DOHH2 (cell line): ENCODE results near the gene APOBEC2.

Experiments
- H3F3A ChIP-seq: fragments of 200-600 bp; sonication (generic), shearing (Covaris generic); 2 replicates; pipeline ENCODE4 v1.6.0; 2016; ENCODE audit warnings: antibody characterized with exemption, mild to moderate bottlenecking; ENCODE audit not compliant: control insufficient read depth, insufficient read depth
- H3K27ac ChIP-seq: fragments of 200-600 bp; sonication (generic); 2 replicates; pipeline ENCODE4 v1.5.1; 2014; ENCODE audit warnings: low read depth, mild to moderate bottlenecking, low read length, moderate library complexity
- H3K27me3 ChIP-seq: fragments of 200-600 bp; sonication (generic); 2 replicates; pipeline ENCODE4 v1.6.1; 2014; ENCODE audit warnings: mild to moderate bottlenecking, low read length, mixed read lengths; ENCODE audit not compliant: control insufficient read depth
- H3K36me3 ChIP-seq: fragments of 200-600 bp; sonication (generic); 2 replicates; pipeline ENCODE4 v1.6.1; 2014; ENCODE audit warnings: mild to moderate bottlenecking, low read length, moderate library complexity, mixed read lengths; ENCODE audit not compliant: control insufficient read depth
- H3K4me1 ChIP-seq: fragments of 200-600 bp; sonication (generic); 2 replicates; pipeline ENCODE4 v1.6.1; 2014; ENCODE audit warnings: mild to moderate bottlenecking, low read length, mixed read lengths; ENCODE audit not compliant: control insufficient read depth
- H3K4me2 ChIP-seq: fragments of 200-600 bp; sonication (generic); 2 replicates; pipeline ENCODE4 v1.6.0; 2014; ENCODE audit warnings: mild to moderate bottlenecking, low read length, moderate library complexity
- H3K4me3 ChIP-seq: fragments of 200-600 bp; sonication (generic); 2 replicates; pipeline ENCODE4 v1.5.1; 2014; ENCODE audit warnings: mild to moderate bottlenecking, low read length, mixed read lengths
- H3K79me2 ChIP-seq: fragments of 200-600 bp; sonication (generic); 2 replicates; pipeline ENCODE4 v1.6.1; 2014; ENCODE audit warnings: mild to moderate bottlenecking, low read length, mixed read lengths; ENCODE audit not compliant: control insufficient read depth
- H3K9me2 ChIP-seq: fragments of 200-600 bp; sonication (generic); replicated peaks from 2 replicates; pipeline ENCODE4 v1.6.1; 2014; ENCODE audit warnings: mild to moderate bottlenecking, low read length, mixed read lengths; ENCODE audit not compliant: control insufficient read depth
- H3K9me3 ChIP-seq: fragments of 200-600 bp; sonication (generic); 2 replicates; pipeline ENCODE4 v1.6.1; 2014; ENCODE audit warnings: antibody characterized with exemption, low read length, mixed read lengths; ENCODE audit not compliant: control insufficient read depth, insufficient read depth
- H4K20me1 ChIP-seq: fragments of 200-600 bp; sonication (generic); 2 replicates; pipeline ENCODE4 v1.6.0; 2014; ENCODE audit warnings: low read depth, mild to moderate bottlenecking, antibody characterized with exemption, low read length, moderate library complexity; ENCODE audit not compliant: control insufficient read depth, insufficient read depth
- EZH2phosphoT487 ChIP-seq: fragments of 200-600 bp; sonication (generic); IDR thresholded peaks from 2 replicates; pipeline ENCODE4 v1.6.1; 2017; ENCODE audit warnings: borderline replicate concordance, mild to moderate bottlenecking, antibody characterized with exemption, low read length, moderate library complexity, mixed read lengths
- TF ChIP-seq, protein P1 (sequence below): fragments of 200-600 bp; sonication (generic); IDR thresholded peaks from one replicate; pipeline ENCODE4 v1.5.1; 2014; ENCODE audit warnings: antibody characterized with exemption, mild to moderate bottlenecking, low read depth, low read length; ENCODE audit not compliant: poor library complexity, severe bottlenecking

APOBEC2 gene

GRCh38 chr6:41073968-41074691 lies 21.1 kb downstream of the APOBEC2 start:
- Histone ChIP-seq H4K20me1 (peaks cover 8% of the 10 kb centered on the region), H3K4me2 (peak overlapping the region; percentile 99), H3K4me1 (peaks cover 52% of the 10 kb centered on the region), H3K27ac (peak overlapping the region; percentile 94), H3K27me3 (no peaks in the 10 kb centered on the region), H3K9me2 (no peaks in the 10 kb centered on the region), H3K9me3 (no peaks in the 10 kb centered on the region), H3K4me3 (peak overlapping the region; percentile 93), H3K36me3 (peaks cover 72% of the 10 kb centered on the region), H3K79me2 (peaks cover 73% of the 10 kb centered on the region), H3F3A (peaks cover 11% of the 10 kb centered on the region)
- TF ChIP-seq EZH2phosphoT487: no peak
- TF ChIP-seq, protein P1, sequence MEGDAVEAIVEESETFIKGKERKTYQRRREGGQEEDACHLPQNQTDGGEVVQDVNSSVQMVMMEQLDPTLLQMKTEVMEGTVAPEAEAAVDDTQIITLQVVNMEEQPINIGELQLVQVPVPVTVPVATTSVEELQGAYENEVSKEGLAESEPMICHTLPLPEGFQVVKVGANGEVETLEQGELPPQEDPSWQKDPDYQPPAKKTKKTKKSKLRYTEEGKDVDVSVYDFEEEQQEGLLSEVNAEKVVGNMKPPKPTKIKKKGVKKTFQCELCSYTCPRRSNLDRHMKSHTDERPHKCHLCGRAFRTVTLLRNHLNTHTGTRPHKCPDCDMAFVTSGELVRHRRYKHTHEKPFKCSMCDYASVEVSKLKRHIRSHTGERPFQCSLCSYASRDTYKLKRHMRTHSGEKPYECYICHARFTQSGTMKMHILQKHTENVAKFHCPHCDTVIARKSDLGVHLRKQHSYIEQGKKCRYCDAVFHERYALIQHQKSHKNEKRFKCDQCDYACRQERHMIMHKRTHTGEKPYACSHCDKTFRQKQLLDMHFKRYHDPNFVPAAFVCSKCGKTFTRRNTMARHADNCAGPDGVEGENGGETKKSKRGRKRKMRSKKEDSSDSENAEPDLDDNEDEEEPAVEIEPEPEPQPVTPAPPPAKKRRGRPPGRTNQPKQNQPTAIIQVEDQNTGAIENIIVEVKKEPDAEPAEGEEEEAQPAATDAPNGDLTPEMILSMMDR: no peak

- TF ChIP-seq, protein P1: no peak
- TF ChIP-seq EZH2phosphoT487: no peak
- peak overlapping the region; percentile 94; the same call in 1 of the 2 replicates for H3K27ac ChIP-seq
- peaks cover 8% of the 10 kb centered on the region for H4K20me1 ChIP-seq
- H3K4me2 ChIP-seq: peak overlapping the region; percentile 99
- peak overlapping the region; percentile 93 for H3K4me3 ChIP-seq
- no peaks in the 10 kb centered on the region for H3K9me3 ChIP-seq
- H3K9me2 ChIP-seq: no peaks in the 10 kb centered on the region
- H3K79me2 ChIP-seq: peaks cover 81% of the 10 kb centered on the region
- peaks cover 72% of the 10 kb centered on the region for H3K36me3 ChIP-seq
- H3K27me3 ChIP-seq: no peaks in the 10 kb centered on the region
- H3K4me1 ChIP-seq: peaks cover 60% of the 10 kb centered on the region
- peaks cover 11% of the 10 kb centered on the region for H3F3A ChIP-seq
Observed at GRCh38 chr6:41074692-41075436, 21.9 kb downstream of the APOBEC2 start.

DNA sequence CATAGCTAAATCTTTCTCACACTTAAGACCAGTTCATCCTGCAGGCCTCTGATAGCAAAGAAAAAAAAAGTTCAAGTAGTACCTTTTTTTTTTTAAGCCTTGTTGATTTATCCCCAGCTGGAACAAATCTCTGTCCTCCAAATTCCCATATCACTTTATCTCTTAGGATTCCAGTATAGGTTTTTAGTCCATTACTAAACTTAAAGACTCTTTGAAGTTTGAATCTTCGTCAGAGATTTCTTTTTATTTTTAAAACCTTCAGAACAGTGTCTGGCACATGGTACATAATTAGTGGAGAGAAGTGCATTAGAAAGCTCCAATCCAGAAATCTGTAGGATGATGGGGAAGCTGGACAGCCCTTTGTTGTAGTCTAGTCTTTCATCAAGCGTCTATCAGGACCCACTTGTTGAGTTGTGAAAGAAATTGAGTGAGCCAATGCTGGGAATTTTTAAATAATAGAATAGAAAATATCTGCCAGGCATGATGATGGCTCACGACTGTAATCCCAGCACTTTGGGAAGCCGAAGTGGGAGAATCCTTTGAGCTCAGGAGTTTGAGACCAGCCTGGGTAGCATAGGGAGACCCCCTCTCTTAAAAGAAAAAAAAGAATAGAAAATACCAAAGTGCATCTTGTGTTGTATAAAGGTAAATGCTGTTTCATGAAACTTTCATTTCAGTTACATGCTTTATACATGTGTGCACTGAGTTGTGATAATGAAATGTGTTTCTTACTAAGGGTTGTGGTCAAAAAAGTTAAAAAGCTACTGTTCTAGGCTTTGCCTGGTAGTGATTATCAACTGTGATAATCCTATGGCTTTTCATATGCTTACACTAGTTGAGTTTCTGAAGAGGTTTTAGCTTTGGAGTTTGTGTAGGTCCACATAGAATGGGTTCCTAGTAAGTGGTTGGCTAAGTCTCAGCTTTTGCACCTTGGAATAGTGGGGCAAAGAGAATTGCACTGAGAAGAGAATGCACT lies 22.9 kb downstream of the APOBEC2 start:
- Histone ChIP-seq H3K4me1 (peaks cover 65% of the 10 kb centered on the region), H3K79me2 (peaks cover 86% of the 10 kb centered on the region), H3K27ac (peak overlapping the region; percentile 94; the same call in 1 of the 2 replicates), H3K9me2 (no peaks in the 10 kb centered on the region), H3F3A (peaks cover 11% of the 10 kb centered on the region), H3K4me2 (peak overlapping the region; percentile 99), H3K27me3 (no peaks in the 10 kb centered on the region), H4K20me1 (peaks cover 8% of the 10 kb centered on the region), H3K9me3 (no peaks in the 10 kb centered on the region), H3K4me3 (peak overlapping the region; percentile 93), H3K36me3 (peaks cover 72% of the 10 kb centered on the region)
- no peak for TF ChIP-seq EZH2phosphoT487
- TF ChIP-seq, protein P1: no peak
